Inferior parietal cortex (tissue), 1 donor: ENCODE measurements around the gene LRRC4B.

ENCODE experiments used
- DNase-seq: peaks from one replicate; pipeline ENCODE4 v3.0.0-alpha.2; 2016; ENCODE audit errors: extremely low spot score

LRRC4B gene

DNA sequence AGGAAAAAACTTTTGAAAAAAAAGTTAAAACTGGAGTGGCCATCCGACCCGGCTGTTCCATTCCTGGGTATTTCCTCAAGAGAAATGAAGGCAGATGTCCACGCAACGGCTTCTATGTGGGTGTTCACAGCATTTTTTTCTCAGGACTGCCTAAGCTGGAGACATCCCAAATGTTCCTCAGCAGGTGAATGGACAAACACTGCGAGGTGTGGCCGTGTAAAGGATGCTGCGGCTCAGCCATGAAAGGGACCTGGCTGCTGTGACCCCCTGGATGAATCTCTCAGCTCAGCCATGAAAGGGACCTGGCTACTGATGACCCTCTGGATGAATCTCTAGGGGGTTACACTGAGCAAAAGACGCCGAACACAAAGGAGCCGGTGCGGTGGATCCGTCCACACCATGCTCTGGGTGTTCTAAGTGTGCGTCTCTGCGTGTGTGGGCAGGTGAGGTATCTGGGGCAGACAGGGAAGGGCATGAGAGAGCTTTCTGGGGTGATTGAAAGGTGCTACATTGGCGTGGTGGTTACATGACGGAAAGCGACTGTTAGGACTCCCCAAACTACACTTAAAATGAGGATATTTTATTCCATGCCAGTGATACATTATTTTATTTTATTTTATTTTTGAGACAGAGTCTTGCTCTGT, 47.3 kb downstream of the LRRC4B start:
- DNase-seq = no peak

DNA sequence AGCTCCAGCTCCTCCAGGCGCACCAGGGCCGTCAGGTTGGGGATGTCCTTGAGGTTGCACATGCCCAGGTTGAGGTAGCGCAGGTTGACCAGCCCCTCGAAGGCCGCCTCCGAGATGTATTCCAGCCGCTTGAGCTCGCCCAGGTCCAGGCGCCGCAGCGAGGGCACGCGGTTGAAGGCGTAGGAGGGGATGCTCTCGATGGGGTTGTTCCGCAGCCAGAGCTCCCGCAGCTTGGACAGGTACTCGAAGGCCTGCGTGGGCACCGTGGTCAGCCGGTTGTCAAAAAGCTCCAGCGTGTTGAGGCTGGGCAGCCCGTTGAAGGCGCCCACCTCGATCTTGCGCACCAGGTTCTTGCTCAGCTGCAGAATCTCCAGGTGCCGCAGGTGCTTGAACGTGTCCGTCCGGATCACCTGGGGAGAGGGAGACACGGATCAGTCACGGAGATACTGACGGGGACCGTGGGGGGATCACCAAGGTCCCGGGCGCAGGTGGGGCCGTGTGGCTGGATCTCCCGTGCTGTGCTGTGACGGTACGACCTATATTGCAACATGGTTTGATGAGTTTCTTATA, 49.1 kb downstream of the LRRC4B start:
- no peak for DNase-seq

DNA sequence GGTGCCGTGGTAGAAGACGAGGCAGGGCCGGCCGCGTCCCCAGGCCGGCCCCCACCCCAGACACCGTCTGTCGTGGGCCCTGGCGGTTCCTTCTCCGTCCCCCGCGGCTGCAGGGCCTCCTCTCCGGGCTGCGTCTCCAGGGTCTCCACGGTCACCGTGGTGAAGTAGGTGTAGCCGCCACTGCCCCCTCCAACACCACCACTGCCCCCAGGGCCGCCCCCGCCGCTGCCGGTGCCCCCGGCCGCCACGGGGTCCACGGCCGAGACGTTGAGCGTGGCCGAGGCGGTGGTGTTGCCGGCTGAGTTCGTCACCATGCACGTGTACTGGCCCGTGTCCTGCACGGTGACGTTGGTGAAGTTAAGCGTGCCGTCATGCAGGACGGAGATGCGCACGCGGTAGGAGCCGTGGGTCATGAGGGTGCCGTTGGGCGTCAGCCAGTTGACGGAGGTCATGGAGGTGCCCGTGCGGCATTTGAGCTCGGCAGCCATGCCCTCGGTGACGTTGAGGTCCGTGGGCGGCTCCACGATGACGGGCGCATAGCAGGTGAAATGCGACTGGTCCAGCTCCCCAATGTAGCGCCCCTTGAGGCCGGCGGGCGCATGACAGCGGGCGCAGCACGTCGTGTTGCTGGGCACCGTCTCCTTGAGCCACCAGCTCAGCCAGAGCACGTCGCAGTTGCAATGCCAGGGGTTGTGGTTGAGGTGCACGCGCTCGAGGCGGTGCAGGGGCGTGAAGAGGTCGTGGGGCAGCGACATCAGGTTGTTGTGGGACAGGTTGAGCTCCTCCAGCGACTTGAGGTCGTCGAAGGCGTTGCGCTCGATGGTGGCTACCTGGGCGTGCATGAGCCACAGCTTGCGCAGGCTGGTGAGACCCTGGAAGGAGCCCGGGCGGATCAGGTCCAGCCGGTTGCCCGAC, 49.9 kb downstream of the LRRC4B start:
- no peak for DNase-seq

DNA sequence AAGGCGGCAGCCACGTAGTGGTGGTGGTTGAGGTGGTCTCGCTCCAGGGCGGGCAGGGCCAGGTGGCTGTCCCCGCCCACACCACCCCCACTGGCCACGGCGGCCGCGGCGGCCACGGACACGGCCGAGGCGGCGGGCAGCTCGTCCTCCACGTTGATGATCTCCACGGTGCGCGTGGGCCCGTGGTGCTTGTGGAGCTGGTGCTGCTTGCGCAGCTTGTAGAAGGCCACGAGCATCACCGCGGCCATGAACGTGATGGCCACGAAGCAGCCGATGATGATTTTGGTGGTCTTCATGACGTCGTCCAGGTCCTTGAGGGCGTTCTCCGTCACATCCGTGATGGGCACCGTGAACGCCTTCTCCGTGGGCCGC, 50.5 kb downstream of the LRRC4B start:
- DNase-seq = no peak

DNA sequence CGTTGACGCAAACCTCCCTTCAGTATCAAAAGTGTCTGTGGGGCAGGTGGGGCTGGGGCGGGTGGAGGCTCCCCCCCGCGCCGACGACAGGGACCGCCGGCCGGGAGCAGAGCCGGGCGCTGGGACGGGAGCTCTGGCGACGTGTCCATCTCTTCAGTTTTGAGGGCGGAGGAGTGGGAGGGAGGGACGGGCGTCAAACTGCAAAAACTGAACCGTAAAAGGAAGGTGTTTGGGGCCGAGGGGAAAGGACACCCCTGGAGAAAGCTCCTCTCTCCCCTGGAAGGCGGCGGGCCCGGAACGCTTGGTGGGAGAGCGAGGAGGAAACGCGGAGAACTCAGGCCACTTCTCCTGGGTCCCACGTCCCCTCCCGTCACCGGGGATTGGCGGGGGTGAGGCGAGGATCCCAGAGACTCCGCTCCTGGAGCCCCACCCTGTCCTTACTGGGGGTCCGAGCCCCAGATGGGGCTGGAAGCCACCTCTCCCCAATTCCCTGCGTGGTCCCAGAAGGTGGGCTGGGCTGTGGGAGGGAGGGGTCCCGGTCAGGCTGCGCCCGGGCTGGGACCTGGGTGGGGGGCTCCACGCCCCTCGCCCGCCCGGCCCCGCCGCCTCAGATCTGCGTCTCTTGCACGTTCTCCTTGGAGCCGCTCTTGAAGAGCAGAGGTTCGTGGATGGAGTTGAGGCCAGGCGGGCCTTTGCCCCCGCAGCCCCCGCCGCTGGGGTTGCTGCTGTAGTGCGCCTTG, 51.1 kb downstream of the LRRC4B start:
- no peak for DNase-seq

DNA sequence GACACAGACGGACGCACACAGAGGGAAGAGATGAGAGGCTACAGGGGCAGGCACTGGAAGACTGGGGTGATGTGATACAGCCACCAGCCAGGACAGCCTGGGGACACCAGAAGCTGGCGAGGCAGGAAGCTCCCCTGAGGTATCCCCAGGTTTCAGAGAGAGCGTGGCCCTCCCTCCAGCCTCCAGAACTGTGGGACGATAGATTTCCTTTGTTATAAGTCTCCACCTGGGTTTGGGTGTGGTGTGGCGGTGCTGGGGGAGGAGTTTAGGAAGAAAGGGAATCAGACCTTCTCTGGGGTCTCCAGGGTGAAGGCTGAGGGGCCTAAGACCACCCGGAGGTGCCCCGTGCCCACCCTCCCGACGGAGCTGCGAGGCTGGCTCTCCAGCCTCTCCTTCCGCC, 51.8 kb downstream of the LRRC4B start:
- DNase-seq = no peak

DNA sequence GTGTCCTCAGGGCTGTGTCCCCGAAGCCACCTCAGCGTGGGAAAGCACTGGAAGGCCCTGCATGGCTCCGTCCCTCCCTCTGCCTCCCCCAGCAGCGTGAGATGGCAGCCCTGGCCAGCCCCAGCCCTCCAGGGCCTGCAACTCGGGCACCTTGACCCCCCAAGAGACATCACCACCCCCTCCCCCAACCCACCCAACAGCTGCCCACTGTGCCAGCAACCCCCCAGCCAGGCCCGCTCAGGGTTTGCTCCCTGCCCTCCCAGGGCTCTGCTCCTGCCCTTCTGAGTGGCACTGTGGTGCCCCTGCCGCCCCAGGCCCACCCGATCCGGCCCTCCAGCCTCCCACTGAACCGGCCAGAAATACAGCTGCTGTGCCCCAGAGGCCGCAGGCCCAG, 53.1 kb downstream of the LRRC4B start:
- DNase-seq = no peak

DNA sequence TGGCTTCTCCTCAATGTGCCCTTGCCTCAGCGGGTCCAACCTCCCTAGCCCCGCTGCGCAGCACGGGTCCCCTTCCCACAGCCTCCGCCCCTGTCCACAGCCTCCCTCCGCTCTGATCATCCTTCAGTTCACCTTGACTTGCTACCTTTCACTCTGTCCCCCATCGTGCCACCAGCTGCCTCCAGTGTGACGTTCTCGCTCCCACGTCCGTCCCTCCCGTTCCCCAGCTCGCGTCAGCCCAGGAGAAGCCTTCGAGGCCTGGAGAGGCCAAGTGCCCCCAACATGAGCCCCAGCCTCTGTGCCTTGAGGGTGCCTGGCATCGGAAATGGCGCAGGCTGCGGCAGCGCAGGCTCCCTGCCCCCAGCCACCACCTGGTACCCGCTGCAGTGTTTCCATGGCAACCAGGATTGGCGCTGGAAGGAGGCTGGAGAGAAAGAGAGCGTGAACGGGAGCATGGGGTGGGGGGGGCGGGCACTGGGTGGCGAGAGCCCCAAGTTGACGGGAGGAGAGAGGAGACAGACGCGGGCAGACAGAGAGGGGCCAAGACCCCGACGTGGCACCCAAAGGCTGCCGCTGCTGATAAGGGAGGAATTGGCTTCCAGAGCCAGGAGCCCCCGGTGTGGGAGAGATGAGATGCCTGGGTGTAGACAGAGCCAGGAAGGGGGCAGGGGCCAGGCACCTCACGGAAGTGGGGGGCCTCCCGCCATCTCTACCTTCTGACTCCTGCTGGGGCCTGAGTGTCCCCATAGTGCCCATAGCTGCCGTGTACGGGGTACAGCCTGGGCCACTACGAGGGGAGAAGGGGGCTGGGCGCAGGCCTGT, 53.7 kb downstream of the LRRC4B start:
- DNase-seq = peak; percentile 80

DNA sequence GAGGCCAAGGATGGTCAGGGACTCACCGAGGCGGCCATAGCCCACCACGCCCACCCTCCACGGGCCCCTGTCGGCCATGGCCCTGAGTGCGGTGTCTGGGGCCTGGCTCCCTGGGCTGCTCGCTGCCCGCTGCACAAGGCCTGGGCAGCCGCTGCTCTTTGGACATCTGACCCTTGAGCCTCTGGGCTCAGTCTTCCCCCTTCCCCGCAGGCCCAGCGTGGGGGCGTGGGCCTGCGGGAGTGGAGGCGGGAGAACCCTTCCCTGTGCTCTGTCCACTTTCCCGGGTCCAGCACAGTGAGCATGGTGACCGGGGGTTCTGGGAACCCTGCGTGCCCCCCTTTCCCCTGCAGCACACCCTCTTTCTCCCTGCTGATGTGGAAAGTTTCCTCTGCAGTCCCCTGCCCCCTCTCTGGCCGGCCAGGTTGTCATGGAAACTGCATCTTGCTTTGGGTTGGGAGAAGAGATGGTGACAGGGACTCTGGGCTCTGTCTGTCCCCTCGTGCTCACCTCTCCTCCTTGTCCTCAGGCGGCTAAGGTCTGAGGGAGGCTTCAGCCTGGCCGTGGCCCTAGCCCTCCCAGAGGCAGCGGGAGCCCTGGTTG, 54.4 kb downstream of the LRRC4B start, which contains the start of gene ASPDH:
TSS of gene ASPDH (minus strand) at position 168 of the 600 bp plus-strand sequence. CDS start at position 78, 90 bp downstream.
- peak; percentile 45 for DNase-seq

DNA sequence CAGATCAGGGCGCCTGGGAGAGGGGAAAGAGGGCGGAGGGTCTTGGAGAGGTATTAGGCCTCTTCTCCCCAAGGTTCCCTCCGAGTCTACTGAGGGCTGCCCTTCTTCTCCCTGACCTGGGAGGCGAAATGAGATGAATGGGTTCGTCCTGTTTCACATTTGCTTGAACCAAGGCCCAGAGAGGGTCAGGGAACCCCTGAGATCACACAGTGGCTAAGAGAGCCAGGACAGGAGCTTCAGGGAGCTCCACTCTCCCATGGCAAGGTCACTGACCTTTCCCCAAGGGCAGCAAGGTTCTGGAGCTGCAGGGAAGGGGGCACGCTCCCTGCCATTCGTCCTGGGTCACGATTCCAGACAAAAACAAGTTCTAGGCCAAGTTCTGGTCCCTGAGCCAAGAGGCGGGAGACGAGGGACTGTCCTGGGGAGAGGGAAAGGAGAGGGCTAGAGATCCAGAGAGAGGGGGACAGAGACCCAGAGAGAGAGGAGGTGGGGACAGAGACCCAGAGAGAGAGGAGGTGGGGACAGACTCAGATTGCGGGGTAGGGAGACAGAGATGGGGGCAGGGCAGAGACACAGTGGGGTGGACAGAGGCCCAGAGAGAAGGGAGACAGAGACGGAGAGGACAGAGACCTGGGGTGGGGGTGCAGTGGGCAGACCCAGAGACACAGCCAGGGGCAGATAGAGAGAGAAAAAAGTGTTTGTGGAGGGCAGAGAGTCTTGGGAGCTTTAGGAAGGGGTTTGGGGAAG, 55.1 kb downstream of the LRRC4B start:
- DNase-seq = no peak

DNA sequence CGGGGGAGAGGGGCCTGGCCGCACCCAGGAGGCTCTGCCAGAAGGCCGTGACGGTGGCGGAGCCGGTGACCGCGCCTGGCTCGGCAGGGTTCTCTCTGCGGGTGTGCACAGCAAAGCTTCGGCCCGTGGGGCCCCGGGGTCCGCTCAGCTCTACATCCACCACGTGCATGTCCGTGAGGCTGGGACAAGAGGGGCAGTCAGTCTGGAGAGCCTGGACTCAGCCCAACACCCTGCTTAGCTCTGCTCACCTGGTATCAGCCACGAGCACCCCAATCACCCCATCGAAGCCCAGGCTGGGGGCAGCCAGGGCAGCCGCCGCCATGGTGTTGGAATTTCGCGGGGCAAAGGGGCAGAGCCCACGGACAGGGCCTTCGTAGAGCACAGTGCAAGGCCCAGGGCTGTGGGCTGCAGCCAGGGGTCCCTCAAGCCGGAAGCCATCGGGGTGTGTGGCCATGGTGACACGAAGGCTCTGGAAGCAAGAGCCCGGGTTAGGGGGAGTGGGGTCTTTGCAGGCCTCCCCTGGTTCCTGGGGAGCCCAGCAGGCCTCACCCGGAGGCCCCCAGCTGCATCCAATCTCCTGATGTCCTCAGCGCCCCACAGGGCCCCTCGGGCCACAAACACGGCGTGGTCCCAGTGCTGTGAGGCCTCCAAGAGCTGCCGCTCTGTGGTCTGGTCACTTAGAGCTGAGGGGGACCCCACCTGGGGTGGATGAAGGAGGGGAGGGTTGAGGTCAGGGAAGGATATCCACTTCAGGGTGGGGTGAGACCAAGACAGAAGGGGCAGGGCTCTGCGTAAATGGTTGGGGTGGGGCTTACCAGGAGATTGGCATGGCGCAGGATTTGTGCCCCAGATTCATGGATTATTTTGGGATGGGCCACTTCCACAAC, 55.9 kb downstream of the LRRC4B start:
- no peak for DNase-seq

DNA sequence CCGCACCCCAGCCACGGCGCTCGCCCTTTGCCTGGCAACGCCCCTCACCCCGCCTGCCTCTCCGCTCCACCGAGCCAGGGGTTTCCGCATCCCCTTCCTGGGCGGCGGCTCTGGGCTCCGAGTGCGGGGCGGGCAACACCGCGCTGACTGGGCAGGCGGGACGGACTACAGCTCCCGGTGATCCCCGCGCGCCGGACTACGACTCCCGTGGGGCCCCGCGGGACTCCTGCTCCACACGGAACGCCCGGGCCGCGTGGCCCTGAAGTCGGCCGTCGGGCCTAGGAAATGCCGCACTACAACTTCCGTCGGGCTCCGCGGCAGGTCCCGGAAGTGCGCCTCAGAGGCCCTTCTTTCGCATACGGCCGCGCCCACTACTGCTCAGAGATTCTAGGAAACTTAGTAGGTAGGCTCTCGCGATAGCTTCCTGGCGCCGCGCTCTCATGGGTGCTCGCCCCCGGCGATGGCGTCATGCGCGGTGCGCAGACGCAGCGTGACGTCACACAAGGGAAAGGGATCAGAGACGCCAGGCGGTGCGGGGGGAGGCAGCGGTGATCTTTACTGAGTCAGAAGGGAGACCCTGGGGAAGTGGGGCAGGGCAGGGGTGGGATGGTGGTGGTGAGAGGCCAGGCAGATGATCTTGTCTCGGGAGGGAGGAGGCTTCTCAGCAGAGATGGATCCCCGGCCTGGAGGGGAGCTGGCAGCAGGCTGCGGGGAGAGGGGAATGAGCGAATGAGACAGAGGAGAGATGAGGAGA, 57.0 kb downstream of the LRRC4B start, which contains the start of gene JOSD2:
TSS of gene JOSD2 (minus strand) at position 123 of the 754 bp plus-strand sequence. CDS start 760 bp downstream, outside the sequence.
- peak; percentile 98 for DNase-seq

DNA sequence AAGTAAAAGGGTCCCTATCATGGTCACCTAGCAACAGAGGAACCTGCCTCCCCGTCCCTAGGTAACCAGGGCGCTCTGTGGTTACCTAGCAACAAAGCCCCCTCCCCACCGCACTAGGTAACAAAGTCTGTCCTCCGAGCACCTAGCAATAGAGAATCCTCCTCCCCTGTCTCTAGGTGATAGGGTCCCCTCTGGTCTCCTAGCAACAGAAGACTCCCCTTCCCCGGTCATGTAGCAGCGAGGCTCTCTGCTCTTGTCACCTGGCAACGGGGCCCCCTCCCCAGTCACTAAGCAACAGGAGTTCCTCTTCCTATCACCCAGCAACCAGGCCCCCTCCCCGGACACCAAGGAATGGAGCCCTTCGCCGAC, 57.6 kb downstream of the LRRC4B start:
- no peak for DNase-seq

DNA sequence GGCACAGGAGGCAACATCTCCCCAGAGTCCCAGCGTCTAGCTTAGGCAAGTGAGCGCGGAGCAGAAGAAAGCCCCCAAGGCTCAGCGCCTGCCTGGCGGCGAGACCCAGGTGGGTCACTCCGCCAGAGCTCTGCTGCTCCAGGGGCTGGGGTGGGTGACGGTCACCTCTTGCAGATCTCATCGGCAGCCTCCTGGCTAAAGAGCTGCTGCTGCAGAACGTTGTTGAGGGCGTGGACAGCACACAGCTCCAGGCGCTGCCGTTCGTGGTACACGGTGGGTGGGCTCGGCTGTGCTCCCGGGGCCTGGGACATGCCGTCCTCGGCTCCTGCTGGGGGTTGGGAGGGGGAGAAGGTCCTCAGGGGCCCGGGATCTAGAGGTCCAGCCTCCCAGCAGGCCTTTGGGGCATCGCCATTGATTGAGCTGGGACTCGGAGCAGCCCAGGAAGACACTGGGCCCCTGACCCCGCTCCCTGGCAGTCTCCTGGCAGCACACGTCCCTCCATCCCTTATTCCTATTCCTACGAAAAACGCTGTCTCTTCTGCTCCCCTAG, 58.0 kb downstream of the LRRC4B start:
- DNase-seq = no peak

DNA sequence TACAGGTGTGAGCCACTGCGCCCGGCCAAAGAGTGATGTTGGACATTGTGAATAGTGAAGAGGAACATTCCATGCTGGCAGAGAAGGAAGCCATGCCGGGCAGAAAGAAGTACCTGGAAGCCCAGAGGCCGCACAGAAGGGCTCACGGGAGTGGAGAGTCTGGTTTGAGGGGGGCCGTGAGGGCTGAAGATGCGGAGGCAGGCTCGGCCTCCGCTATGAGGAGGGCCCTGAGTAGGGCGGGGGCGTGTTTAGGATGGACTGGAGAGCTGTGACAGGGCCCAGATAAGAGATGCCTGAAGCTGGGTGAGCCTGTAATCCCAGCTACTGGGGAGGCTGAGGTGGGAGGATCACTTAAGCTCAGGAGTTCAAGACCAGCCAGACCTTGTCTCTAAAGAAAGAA, 58.9 kb downstream of the LRRC4B start:
- DNase-seq = no peak

DNA sequence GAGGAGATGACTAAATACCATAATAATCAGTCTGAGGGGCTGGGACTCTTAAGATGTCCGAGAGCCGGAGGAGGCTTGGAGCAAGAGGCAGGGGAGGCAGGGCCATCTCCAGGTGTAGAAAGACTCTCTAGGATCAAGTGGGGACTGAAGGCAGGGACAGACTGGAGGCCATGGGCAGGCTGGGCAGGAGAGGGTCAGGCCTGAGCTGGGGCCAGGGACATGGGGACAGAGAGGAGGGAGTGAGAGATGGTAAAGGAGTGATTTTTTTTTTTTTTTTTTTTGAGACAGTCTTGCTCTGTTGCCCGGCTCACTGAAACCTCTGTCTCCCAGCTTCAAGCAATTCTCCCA, 59.4 kb downstream of the LRRC4B start:
- DNase-seq = no peak

DNA sequence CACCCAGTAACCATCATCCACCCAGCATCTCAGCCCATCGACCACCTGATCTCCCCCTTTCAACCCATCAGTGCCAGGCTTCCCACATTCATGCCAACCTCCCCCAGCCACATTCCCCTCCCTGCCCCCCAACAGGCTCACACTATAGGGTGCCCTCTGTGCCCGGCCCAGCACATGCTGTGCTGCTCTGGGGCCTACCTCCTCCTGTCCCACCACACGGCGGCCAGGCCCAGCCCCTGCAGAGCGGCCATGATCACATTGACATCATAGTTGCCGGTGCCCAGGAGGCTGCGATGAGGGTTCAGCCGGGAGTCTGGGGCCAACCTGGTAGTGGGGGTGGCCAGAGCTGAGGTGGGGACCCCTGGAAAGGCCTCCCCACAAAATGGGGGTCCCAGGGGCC, 60.9 kb downstream of the LRRC4B start:
- DNase-seq = no peak

DNA sequence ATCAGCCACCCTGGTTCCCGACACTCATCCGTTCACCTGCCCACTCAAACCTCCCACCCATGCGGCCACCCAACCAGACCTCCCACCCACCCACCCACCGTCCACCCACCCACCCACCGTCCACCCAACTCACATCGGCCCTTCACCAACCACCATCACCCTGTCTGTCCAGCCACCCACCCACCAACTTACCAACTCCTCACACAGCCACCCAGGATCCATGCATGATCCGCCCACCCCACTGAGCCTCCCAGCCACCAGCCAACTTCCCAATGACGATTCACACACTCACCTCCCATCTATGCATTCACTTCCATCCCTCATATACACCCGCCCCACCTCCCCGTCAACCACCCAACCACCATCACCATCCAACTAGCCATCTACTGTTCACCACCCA, 61.5 kb downstream of the LRRC4B start:
- DNase-seq = no peak
